Cortex of kidney (tissue), 1 donor: ENCODE results near the gene SCP2.

Source experiments
- DNase-seq: peaks from one replicate; lab custom pipeline; 2025; lab: John Stamatoyannopoulos, UW

The SCP2 gene

DNA sequence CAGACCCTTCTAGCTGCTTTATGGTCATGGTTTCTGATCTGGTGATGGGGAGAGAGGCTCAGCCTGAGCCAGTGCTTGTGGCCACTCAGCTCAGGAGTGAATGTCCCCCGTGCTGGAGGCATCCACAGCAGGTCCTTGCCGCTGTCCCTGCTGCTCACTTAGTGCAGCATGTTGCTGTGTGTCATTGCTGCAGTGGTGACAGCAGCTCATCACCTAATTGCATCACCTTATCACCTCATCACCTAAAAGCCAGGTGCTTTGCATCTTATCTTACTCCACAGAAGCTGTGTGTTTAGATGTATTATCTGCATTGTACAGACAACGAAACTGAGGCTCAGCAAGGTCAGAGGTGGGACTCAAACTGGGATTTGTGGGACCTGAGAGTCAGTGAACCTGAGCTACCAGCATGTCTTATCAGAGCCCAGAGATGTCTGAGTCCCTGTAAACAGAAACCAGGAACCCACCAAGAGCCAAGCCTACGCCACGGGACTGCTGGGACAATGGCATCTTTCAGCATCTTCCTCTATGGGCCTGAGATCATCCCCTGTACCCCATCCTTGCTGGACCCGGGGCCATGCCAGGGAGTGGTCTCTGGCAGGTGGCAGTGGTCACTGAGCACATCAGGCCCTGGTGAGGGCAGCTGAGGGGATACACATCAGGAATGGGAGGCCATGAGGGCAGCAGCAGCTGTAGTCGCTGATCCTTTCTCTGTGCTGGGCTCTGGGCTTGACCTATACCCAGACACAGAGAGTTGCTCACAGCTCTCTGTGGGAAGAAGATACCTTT lies 141.4 kb downstream of the SCP2 start:
- no peak for DNase-seq

DNA sequence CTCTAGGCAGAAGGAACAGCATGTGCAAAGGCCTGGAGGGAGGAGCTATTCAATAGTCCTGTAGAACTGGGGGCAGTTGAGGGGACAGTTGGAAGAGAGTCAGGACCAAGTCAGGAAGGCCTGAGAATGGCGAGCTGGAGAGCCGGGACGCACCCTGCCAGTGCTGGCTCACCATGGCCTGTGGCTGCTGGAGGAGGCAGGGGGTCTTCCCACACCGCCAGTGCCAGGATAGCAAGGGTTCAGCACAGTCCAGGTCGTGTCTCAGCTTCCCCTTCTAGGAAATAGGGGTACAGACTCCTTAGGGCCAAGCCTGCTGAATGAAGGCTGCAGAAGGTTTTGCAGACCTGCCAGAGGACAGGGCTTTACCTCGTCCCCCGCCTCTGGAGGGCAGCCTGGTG lies 142.2 kb downstream of the SCP2 start:
- DNase-seq, result no peak

DNA sequence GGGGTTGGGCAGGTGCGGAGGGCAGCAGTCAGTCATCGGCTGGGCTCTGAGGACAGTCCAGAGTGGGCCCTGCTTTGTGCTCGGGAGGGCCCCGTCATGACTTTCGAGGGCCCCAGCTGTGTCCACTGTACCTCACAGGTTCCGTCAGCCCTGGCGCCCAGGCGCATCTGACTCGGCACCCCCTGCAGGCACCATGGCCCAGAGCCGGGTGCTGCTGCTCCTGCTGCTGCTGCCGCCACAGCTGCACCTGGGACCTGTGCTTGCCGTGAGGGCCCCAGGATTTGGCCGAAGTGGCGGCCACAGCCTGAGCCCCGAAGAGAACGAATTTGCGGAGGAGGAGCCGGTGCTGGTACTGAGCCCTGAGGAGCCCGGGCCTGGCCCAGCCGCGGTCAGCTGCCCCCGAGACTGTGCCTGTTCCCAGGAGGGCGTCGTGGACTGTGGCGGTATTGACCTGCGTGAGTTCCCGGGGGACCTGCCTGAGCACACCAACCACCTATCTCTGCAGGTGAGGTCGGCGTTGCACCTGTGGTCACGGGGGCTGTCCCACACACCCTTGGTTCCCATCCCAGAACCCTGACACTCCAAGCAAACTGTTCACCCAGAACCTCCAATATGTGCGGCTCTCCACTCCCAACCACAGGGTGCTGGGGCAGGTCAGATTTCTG lies 142.7 kb downstream of the SCP2 start:
- DNase-seq, result no peak

DNA sequence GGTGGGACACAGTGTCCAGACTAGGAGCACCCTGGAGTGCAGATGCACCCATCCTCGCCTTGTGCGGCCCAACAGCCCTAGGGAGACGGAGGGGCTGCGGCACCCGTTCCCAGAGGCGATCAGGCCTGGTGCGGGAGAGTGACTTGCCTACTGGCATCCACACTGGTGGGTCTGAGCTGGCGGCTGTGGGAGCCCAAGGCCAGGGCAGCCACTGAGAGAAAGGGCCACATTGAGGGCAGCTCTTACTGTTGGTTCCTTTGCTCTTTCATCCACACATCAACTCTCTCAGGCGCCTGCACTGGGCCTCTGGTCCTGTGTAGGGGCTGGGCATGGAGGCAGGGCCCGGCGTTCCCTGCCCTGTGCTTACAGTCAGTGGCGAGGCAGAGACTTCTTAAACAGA lies 143.5 kb downstream of the SCP2 start:
- no peak for DNase-seq

DNA sequence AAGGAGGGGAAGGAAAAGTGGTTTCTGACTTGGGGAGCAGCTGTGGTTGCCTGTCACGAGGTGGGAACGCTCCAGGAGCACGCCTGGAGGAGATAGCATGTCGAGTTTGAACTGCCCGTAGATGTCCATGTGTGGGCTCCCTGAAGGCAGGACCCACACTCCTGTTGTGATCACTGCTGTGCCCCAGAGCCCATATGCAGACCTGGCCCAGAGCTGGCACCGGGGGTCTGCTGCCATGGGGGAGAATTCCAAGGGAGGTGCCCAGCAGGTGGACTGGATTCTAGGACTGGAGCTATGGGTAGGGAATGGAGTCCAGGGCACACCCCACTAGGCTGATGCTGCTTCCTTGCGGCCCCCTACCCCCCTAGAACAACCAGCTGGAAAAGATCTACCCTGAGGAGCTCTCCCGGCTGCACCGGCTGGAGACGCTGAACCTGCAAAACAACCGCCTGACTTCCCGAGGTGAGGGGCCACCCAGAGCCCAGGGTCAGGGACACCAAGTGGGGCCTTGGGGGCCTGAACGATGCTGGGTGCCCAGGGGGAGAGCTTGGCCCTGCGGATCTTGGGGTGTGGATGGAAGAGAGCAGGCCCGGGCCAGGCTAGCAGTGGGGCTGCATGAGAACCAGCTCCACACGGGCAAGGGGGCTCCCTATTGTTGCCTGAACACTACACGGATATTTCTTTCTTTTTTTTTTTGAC lies 144.2 kb downstream of the SCP2 start:
- DNase-seq, result no peak

DNA sequence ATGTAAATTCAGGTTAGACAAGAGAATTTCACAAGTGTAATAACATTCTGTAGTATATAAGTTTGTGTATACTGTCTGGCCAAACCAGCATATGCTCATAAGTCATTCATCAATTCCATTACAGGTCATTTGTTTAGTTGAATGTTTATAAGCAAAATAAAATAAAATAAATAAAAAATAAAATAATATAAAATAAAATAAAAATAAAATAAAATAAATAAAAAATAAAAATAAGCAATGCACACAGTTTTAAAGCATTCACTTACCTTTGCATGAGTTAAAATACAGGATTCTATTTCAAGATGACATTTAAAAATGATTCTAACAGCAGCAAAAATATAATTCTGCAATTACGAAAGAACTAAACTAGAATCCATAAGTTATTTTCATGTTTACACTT lies 144.8 kb downstream of the SCP2 start:
- DNase-seq, result no peak

DNA sequence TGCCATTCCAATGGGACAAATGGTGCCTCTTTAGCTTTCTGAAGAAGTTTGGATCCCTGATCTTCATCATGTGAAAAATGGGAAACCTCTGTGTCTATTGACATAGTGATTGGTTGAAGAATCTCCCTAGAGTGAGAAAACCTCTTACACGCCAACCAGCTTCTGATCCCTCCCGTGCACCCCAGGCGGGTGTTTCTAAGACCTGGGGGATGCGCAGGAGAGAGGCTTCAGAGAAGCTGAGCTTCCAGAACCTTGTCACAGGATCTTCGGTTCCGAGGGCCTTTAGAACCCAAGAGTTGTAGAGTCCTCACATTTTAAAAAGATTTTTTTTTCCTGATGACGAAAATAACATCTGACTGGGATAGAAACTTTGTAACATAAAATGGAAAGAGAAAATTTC lies 146.2 kb downstream of the SCP2 start:
- DNase-seq, result no peak

DNA sequence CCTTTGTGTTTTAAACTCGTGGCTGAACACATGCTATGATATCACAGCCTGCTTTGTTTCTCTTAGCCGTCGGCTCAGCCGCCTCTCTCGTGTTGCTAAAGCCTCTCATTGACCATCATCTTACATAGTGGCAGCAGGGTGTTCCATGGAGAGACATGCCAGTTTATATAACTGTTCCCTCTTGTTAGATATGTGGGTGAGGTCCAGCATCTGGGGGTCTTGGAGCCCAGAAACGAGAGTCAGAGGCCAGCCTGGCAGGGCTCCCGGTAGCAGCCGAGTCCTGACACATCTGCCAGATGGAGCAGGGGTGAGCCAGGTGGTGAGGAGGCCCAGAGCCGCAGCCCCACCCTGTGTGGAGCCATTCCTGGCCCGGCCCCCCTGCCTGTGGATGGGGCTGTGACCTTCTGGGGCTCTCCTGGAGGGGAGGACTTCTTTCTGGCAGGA lies 146.8 kb downstream of the SCP2 start:
- no peak for DNase-seq

DNA sequence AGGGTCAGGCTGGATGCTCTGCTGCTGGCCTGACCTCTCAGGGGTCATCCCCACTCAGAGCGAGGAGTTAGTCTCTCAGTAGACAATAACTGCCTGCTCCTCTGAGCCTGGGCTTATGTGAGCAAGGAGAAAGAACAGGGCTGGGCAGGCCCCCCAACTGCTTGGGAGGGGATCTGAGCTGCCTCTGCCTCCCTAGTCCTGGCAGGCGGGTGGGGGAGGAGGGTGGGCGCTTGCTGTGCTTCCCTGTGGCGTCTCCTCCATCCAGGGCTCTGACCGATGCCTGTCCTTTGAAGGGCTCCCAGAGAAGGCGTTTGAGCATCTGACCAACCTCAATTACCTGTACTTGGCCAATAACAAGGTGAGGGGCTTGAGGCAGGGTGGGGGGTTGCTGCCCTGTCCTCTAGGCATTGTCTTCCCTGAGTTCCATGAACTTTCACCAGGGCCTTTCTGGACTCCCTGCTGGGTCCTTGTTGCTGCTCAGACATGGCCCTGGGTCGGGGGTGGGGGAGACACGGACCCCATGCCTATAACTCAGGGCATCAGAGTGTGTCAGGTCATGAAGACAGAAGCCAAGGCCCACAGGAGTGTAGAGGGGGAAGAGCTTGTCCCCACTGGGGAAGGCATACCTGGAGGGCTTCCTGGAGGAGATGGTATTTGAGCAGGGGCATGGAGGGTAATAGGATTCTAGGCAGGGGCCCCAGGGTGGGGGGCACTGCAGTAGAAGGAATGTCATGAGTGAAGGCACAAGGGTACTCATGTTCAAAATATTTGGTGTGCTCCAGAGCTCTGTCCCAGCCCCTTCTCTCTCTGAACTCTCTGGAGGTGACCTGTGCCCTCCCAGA lies 147.5 kb downstream of the SCP2 start:
- no peak for DNase-seq

DNA sequence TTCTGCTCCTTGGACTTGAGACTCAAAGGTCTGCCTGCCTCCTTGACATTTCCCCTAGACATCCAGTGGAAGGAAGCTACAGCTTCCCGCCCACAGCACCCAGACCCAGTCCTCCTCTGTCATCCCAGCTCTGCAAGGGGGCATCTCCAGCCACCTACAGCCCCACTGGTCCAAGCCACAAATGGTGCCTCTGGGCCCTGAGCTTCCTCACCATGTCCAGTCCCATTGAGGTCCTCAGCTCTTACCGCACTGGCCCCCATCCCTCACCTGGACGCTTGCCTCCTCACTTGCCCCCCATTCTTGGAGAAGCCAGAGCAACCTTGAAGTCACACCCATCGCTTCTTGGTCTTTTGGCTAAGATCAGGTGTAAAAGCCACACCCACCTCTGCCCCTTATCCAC lies 148.1 kb downstream of the SCP2 start:
- no peak for DNase-seq

DNA sequence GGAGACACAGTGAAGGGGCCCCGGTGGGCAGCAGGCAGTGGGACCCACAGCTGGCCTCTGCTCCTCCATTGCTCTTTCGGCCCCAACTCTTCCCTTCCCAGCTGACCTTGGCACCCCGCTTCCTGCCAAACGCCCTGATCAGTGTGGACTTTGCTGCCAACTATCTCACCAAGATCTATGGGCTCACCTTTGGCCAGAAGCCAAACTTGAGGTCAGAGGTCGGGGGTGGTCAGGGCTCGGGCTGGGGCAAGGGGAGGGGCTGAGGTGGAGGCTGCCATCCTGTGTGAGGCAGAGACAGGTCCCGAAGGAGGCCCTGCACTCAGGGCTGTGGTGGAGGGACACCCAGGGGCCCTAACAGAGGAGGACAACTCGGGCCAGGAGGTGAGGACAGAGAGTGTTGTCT lies 148.7 kb downstream of the SCP2 start:
- DNase-seq, result no peak

DNA sequence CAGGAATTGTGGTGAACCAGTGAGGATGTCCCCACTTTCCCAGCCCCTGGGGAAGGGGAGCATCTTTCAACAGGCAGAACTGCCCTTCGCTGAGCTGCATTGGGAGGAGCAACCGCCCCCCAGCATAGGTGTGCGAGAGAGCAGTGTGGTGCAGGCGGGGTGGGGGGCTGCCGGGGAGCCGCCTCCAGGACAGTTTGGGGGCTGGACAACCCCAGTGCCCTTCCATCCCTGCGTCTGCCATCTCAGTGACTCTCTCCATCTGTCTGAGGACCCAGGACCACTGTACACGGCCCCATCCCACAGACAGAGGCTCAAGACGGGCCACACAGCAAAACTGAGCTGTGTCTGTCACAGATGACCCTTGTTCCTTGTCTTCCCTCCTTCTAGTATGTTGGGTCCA lies 149.1 kb downstream of the SCP2 start:
- no peak for DNase-seq

DNA sequence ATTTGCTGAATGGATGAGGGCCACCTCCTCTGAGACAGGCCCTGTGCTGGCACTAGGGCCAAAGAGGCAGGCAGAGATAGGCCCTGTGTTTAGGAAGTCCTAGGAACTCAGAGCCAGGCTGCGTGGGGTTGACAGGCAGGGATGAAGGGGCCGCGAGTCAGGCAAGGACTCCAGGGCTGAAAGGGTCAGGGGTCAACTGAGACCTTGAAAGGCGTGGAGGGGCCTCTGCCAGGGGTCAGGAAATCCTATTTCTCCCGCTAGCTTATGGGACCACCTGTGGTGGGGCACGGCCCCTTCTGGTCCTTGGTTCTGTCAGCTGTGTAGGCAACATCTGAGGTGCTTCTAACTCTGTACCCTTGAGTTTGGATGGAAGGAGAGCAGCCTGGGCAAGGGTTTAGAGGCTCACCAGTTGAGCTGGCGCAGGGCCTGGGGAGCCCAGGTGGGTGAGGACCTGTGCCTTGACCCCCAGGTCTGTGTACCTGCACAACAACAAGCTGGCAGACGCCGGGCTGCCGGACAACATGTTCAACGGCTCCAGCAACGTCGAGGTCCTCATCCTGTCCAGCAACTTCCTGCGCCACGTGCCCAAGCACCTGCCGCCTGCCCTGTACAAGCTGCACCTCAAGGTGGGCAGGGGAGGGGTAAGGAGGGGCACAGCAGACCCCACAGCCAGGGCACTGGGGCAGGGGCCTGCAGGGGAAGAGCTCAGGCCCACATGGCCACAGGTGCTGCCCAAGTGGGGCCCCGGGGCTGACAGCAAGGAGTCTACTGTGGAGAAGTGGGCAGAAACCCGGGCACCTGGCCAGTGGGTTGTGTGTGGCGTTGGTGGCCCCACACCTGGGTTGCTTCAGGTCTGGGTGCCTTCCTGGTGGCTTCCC lies 149.9 kb downstream of the SCP2 start:
- DNase-seq, result no peak

DNA sequence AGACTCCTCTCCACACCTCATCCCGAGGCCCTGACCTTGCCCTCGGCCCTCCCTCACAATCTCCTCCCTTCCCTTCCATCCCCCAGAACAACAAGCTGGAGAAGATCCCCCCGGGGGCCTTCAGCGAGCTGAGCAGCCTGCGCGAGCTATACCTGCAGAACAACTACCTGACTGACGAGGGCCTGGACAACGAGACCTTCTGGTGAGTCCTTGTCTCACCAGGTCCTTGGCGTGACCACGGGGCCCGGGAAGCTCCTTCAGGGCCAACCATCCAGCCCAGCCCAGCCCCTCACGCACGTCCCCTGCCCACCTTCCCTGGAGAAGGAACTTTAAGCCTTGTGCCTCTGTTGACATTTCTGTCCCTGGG lies 150.5 kb downstream of the SCP2 start:
- DNase-seq, result no peak

DNA sequence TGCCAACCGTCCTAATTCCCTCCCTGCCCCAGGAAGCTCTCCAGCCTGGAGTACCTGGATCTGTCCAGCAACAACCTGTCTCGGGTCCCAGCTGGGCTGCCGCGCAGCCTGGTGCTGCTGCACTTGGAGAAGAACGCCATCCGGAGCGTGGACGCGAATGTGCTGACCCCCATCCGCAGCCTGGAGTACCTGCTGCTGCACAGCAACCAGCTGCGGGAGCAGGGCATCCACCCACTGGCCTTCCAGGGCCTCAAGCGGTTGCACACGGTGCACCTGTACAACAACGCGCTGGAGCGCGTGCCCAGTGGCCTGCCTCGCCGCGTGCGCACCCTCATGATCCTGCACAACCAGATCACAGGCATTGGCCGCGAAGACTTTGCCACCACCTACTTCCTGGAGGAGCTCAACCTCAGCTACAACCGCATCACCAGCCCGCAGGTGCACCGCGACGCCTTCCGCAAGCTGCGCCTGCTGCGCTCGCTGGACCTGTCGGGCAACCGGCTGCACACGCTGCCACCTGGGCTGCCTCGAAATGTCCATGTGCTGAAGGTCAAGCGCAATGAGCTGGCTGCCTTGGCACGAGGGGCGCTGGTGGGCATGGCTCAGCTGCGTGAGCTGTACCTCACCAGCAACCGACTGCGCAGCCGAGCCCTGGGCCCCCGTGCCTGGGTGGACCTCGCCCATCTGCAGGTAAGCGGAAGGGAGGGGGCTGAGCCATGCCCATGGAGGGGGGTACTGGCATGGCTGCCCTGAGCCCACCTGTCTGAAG lies 151.4 kb downstream of the SCP2 start:
- no peak for DNase-seq

DNA sequence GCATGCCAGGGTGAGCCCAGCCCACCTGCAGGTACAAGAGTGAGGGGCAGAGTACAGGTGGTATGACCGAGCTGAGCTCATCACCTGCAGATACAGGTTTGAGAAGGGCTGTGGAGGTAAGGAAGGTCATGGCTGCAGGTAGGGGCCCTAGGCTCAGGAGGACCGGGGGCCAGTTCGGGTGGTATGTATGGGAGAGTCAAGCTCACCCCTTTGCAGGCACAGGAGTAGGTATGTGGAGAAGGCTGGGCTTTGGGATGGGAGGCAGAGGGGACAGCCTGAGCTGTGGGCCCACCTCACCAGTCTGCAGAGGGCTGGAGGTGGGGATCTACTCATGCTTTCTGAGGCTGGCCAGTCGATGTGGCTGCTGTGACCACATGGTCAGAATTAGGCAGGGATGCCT lies 152.2 kb downstream of the SCP2 start:
- DNase-seq, result no peak

DNA sequence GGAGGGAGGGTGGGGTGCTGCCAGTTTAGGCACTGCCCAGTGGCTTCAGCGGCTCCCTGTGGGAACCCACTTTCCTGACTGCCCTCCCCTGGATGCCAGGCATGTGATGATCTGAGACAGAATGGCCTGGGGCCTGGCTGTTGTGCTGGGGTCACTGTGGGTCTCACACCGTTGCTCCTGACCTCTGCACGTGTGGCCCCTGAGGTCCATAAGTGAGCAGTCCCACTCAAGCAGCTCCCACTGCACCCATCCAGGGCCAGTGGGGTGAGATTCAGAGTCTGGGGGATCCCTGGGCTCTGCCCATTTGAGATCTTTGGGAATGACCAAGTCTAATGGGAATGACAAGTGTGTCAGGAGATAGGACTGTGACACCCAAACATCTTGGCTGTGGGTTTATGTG lies 153.0 kb downstream of the SCP2 start:
- no peak for DNase-seq

DNA sequence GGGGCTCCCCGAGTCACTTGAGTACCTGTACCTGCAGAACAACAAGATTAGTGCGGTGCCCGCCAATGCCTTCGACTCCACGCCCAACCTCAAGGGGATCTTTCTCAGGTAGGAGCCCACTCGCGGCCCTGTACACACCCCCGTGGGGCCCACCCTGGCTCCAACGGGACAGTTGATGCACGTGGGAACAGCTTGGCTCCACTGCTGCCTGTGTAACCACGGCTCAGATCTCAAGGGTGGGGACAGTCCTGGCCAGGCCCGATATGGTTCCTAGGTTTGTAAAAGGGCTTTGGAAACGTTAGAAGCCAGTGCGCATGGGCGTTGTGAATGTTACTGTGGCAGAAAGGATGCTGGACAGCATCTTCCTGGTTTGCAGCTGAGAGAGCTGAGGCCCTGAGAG lies 153.7 kb downstream of the SCP2 start:
- no peak for DNase-seq

DNA sequence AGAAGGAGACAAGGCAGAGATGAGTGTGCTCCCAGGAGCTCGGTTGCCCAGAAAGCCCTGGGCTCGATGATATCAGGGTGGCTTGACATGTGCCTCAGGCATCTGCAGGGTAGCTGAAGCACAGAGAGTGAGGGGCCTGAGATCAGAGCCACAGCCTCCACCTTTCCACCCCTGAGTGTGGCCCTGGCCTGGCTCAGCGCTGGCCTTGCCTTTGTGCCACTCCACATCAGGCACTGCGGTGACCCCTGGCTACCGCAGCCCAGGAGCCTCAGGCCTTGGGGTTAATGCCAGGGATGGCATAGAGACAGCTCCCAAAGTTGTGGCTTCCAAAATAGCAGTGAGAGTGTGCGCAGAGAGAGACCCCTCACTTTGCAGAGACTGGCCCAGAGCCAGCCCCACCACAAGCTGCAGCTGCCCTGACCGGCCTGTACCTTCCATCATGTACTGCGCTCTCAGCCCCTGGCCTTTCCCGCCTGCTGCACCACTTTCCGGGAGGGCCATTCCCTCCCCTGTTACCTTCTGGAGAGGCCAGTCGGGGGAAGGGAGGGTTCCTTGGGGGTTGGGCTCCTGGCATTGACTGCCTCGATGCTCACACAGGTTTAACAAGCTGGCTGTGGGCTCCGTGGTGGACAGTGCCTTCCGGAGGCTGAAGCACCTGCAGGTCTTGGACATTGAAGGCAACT lies 154.4 kb downstream of the SCP2 start:
- DNase-seq, result no peak
